HG02678 (cell line): Measurements from ENCODE around the gene CORO1C.

ENCODE experiments used
- ATAC-seq: cut with Tn5 transposase; IDR thresholded peaks from one replicate; pipeline ENCODE4 v1.9.1; 2021; ENCODE audit warnings: mild to moderate bottlenecking, moderate library complexity; ENCODE audit not compliant: unreplicated experiment

CORO1C gene

GRCh38 chr12:108700833-108701541, 30.3 kb downstream of the CORO1C start:
- ATAC-seq, result no peak

- no peak for ATAC-seq
Observed at GRCh38 chr12:108699955-108700563, 31.3 kb downstream of the CORO1C start.

- no peak for ATAC-seq
Observed at GRCh38 chr12:108697905-108698304, 33.4 kb downstream of the CORO1C start.

GRCh38 chr12:108696996-108697290, 34.4 kb downstream of the CORO1C start:
- ATAC-seq, result no peak

GRCh38 chr12:108696111-108696995, 35.0 kb downstream of the CORO1C start:
- ATAC-seq, result no peak

- no peak for ATAC-seq
Observed at GRCh38 chr12:108694812-108695278, 36.5 kb downstream of the CORO1C start.

GRCh38 chr12:108693751-108694150, 37.6 kb downstream of the CORO1C start:
- no peak for ATAC-seq

- ATAC-seq, result no peak
Observed at GRCh38 chr12:108693186-108693730, 38.1 kb downstream of the CORO1C start.

GRCh38 chr12:108691998-108692808, 39.1 kb downstream of the CORO1C start:
- peak; percentile 11 for ATAC-seq

- peak; percentile 79 for ATAC-seq
Observed at GRCh38 chr12:108691175-108691997, 39.9 kb downstream of the CORO1C start.

GRCh38 chr12:108690542-108691174, 40.7 kb downstream of the CORO1C start:
- ATAC-seq, result no peak

- ATAC-seq, result no peak
Observed at GRCh38 chr12:108690191-108690518, 41.2 kb downstream of the CORO1C start.

- no peak for ATAC-seq
Observed at GRCh38 chr12:108689314-108690190, 41.8 kb downstream of the CORO1C start.

GRCh38 chr12:108686780-108687179, 44.5 kb downstream of the CORO1C start:
- ATAC-seq, result no peak

- no peak for ATAC-seq
Observed at GRCh38 chr12:108685469-108686260, 45.7 kb downstream of the CORO1C start.

- ATAC-seq, result no peak
Observed at GRCh38 chr12:108683906-108684556, 47.3 kb downstream of the CORO1C start.

- no peak for ATAC-seq
Observed at GRCh38 chr12:108681317-108681716, 50.0 kb downstream of the CORO1C start.
